H54 (cell line): Measurements from ENCODE around the gene OR52A1.
"Not testable (repeated sequence)": the region's sequence is repeated elsewhere in the genome, so short reads cannot be mapped to it uniquely, and the experiment has no call there.

Source experiments
- DNase-seq: peaks from one replicate; pipeline ENCODE4 v3.0.0; 2011; ENCODE audit warnings: low spot score, mixed read lengths; ENCODE audit not compliant: insufficient read length
- FAIRE-seq: peaks from 3 replicates; lab custom pipeline; 2011; peaks lifted over from hg19 to GRCh38; lab: Jason Lieb, UNC
- POLR2A ChIP-seq: IDR thresholded peaks from 2 replicates; pipeline ENCODE4 v1.6.1; 2011; ENCODE audit warnings: low read depth, mild to moderate bottlenecking, low read length

Gene OR52A1

DNA sequence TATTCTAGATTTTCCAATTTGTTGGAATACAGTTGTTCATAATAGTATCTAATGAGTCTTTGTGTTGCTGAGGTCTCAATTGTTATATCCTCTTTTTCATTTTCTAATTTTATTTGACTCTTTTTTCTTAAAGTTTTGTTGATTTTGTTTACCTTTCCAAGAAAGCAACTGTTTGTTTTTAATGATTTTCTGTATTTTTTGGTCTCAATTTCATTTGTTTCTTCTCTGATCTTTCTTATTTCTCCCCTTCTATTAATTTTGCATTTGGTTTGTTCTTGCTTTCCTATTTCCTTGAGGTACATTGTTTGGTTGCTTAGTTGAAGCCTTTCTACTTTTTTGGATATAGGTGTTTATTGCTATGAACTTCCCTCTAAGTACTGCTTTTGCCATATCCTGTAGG lies 5.2 kb upstream of the OR52A1 start:
- FAIRE-seq (no peak), DNase-seq (no peak)
- no peak for TF ChIP-seq POLR2A

DNA sequence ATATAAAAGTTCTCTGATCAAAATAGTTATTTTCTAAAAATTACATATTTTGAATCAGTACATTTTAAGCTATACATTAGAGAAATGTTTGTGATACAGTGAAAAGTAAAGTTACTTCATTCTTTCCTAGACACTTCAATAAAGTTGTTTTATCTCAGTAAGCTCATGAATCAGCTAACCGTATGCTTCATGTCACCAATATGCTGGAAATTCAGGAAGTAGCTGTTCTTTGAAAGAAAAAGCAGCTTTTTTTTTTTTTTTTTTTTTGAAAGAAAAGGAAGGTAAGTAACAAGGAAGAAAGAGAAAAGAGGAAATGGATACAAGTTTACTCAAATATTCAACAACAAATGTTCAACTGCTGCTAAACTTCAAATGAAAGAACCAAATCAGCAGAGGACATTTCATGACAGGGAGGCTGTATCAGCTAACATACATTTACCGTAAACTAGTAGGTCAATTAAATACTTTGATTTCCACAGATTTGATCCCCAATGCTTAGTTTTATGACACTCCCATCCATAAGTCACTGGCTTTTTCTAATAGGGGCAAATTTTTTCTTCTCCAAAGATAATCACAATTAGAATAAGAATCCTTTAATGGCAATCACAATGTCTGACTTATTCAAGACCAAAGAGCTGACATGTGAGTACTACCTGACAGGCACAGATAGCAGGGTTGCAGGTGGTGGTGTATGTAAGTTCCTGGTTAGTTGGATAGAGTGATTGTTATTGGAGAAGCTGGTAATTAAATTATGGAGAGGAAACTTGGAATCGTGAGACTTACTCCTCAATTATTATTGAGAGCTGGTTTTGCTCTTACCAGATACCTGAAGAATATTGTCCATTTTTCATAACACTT lies 754 bp downstream of the OR52A1 start:
- no peak for TF ChIP-seq POLR2A
- FAIRE-seq (no peak), DNase-seq (no peak)

DNA sequence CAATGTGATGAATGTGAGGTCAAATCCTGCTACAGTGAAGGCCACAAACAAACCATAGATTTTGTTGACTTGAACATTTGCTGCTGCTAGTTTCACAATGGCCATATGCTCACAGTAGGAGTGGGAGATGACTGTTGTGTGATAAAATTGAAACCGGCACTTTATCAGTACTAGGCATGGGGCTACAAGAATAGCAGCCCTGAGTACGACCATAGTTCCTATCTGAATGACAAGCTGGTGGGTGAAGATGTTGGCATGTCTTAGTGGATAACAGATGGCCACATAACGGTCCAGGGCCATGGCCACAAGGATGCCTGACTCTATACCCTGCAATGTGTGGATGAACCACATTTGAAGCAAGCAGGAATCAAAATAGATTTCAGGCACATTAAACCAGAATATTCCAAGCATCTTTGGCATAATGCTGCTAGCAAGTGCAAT lies 2.8 kb downstream of the OR52A1 start:
- TF ChIP-seq POLR2A: no peak
- peak; percentile 38 for FAIRE-seq
- no peak for DNase-seq

DNA sequence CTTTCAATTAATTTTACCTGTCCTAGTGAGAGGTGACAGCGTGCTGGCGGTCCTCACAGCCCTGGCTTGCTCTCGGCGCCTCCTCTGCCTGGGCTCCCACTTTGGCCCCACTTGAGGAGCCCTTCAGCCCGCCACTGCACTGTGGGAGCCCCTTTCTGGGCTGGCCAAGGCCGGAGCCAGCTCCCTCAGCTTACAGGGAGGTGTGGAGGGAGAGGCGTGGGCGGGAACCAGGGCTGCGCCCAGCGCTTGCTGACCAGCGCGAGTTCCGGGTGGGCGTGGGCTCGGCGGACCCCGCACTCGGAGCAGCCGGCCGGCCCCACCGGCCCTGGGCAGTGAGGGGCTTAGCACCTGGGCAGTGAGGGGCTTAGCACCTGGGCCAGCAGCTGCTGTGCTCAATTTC lies 10.4 kb downstream of the OR52A1 start:
- not testable (repeated sequence) for DNase-seq, FAIRE-seq

DNA sequence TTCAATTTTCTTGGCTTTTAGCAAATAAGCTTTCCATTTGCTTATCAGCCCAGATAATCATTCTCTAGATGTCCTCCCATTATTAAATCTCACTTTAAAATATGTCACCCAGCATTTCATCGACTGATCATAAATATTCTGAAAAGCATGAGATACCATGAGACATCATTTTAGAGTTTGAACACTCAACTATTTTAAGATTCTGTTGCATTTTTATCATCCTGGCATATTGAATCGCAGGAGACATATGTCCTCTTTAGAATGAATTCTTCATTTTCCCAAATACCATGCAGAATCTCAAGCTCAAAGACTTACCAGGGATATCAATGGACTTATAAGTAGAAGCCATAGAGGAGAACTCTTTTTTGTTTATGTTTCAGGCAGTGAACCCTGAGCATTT lies 16.6 kb downstream of the OR52A1 start, which contains the start of gene OR52A5:
TSS of gene OR52A5 (minus strand) at position 361 of the 400 bp plus-strand sequence. CDS start 5,714 bp downstream, outside the sequence.
- no peak for DNase-seq
- no peak for TF ChIP-seq POLR2A
- FAIRE-seq: no peak

DNA sequence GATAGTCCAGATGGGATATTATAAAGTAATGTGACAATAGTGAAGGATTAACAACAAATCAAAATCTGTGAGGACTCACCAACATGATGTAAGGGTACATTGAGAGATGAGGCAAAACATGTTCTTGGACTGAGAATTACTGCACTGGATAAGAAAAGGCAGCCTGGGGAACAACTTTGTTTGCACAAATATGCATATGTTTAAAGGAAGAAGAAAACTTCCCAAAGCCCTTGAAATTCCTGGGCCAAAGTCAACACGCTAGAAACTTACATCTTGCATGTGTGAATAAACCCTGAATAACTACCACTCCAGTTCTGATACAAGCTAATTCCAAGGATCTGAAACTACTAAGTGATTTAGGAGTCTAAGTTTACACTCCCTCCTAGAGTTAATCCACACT lies 17.5 kb downstream of the OR52A1 start:
- DNase-seq: no peak
- TF ChIP-seq POLR2A: no peak
- FAIRE-seq: no peak

DNA sequence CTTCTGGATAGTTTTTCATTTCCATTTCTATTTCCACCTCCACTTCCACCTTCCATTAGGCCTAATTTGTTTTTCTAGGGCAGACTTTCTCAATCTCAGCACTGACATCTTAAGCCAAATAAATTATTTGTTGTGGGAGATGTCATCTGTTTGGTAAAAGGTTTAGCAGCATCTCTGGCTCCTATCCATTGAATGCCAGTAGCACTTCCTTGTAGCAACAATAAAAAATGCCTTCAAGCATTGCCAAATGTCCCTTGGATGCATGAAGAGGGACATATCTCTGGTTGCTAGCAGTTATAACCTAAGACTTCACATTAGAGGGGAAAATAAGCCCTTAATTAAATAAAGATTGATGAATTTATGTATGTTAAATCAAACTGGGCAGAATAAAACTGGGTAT lies 18.3 kb downstream of the OR52A1 start:
- FAIRE-seq (no peak), DNase-seq (no peak)
- no peak for TF ChIP-seq POLR2A

DNA sequence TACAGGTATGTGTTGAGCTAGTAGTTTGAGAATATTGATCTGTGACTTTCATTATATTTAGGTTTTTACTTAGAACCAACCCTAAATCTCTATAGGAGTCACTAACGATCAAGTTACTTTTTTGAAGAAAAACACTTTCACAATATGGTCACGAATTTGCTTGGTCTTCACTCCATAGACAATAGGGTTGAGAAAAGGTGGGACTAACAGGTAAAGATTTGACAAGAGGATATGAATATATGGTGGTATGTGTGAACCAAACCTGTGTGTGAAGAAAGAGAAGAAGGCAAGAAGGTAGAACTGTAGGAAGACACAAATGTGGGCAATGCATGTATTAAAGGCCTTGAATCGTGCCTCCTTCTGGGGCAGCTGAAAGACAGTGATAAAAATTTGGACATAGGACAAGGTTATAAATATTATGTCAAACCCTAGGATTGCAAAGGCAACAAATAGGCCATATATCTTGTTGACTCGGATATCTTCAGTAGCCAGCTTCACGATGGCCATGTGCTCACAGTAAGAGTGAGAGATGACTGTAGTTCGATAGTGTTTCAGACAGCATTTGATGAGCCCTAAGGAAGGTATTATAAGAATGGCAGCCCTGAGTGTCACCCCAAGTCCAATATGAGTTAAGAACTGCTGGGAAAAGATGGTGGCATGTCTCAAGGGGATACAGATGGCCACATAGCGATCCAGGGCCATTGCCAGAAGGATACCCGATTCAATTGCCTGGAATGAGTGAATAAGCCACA lies 22.8 kb downstream of the OR52A1 start:
- TF ChIP-seq POLR2A: no peak
- no peak for DNase-seq
- peak; percentile 50 for FAIRE-seq

DNA sequence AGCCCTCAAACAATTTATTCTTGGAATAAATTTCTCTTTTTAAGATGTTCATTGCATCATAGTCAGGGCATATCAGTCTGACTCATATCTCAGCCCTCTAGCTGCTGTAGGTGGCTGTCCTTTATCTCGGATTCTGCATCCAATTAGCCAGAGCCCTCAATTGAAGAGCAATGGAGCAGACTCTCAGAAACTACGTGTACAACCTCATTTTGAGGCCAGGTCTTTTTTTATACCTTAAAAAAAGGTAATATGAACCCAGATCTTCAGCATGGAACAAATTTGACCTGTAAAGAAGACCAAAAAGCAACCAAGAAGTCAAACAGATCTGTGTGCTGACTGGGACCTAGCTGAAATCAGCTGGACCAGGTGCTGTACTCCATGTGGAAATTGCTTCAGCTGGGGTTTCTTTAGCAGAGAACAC lies 25.1 kb downstream of the OR52A1 start:
- no peak for TF ChIP-seq POLR2A
- FAIRE-seq (no peak), DNase-seq (no peak)

DNA sequence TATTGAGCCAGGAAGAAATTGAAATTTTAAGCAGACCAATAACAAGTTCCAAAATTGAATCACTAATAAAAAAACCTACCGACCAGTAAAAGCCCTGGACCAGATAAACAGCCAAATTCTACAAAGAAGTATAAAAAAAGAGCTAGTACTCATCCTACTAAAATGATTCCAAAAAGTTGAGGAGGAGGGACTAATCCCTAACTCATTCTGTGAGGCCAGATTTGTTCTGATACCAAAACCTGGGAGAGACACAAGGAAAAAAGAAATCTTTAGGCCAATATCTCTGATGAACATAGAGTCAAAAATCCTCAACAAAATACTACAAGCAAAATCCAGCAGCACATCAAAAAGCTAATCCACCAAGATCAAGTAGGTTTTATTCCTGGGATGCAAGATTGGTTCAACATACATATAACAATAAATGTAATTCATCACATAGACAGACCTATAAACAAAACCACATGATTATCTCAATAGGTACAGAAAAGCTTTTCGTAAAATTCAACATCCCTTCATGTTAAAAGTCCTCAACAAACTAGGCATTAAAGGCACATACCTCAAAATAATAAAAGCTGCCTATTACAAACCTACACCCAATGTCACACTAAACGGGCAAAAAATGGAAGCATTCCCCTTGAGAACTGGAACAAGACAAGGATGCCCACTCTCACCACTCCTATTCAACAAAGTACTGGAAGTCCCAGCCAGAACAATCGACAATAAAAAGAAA lies 29.5 kb downstream of the OR52A1 start:
- DNase-seq (no peak), FAIRE-seq (peak; percentile 48)
- no peak for TF ChIP-seq POLR2A

DNA sequence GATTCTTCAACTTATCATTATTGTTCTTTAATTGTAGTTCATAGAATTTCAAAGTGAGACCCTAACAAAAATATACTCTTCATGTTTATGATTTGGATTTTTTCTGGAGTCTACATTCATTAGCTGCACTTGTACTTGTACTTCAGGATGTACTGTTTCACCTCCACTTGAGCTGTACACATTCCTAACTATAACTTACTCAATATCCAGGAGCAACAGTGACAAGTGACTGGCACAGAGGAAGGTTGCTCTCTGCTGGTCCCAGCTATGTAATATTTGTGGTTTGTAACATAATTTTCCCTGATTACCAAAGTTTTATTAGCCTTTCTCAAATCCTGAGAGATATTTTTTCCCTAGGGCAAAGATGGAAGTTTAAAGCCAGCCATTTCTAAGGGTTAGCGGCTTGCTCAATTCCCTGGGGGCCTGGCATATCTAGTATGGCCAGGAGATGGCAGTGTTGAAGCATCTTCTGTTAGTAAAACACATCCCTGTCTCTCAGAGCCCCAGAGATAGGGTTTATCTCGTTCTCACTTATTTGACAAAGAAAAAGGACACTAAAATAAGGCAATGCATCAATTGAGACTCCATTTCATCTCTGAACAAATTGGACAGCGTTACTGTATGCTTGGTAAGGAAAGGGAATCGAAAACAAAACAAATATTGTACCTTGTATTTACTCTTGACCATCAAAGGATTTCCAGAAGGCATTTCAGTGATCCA lies 30.6 kb downstream of the OR52A1 start:
- DNase-seq (peak; percentile 4), FAIRE-seq (peak; percentile 93)
- no peak for TF ChIP-seq POLR2A

DNA sequence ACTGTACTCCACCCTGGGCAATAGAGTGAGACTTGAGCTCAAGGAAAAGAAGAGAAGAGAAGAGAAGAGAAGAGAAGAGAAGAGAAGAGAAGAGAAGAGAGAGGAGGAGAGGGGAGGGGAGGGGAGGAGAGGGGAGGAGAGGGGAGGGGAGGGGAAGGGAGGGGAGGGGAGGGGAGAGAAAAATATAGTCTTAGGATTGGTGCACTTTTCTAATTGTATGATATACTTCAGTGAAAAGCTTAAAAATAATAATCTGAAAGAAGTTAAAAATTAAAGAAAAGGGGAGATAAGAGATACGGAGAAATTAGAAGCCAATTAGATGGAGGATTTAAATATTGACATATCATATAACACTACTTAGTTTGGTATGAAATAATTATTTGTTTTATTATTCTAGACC lies 35.7 kb downstream of the OR52A1 start:
- FAIRE-seq (no peak), DNase-seq (no peak)
- no peak for TF ChIP-seq POLR2A

DNA sequence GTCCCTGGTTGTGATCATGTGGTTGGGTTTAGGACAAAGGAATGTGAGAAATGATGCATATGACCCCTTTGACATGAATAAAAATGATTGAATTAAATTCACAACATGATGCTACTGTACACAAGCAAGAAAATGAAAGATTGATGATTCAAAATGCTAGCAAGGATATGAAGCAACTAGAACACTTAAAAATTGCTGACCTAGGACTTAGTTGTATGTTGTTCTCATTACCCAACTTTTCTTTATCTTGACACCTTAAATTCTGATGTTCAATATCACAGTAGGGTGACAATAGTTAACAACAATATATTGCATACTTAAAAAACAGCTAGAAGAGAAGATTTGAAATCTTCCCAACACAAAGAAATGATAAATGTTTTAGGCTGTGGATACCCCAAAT lies 37.0 kb downstream of the OR52A1 start:
- DNase-seq (no peak), FAIRE-seq (no peak)
- TF ChIP-seq POLR2A: no peak
